GM12878 (cell line): ENCODE measurements around the gene LCAT. TPM values are rescaled to one million over a fixed set of nuclear protein-coding genes. Genes with fewer than 3 reads are reported as not detected.

Source experiments
- BCL11A ChIP-seq: IDR thresholded peaks from 2 replicates; pipeline ENCODE4 v1.6.1; 2011; ENCODE audit warnings: low read depth, low read length
- BCL3 ChIP-seq: IDR thresholded peaks from 2 replicates; pipeline ENCODE4 v1.6.1; 2011; ENCODE audit warnings: borderline replicate concordance, low read depth, mild to moderate bottlenecking, moderate library complexity, low read length; ENCODE audit not compliant: insufficient read depth, poor library complexity, severe bottlenecking
- BRCA1 ChIP-seq: IDR thresholded peaks from 2 replicates; pipeline ENCODE4 v1.6.1; 2011; ENCODE audit warnings: low read depth, low read length, improper control_type of control experiment
- CBX3 ChIP-seq: fragments of 200-600 bp; sonication (generic); IDR thresholded peaks from 2 replicates; pipeline ENCODE4 v1.6.1; 2016; ENCODE audit warnings: low read depth, borderline replicate concordance
- CREB1 ChIP-seq: IDR thresholded peaks from 2 replicates; pipeline ENCODE4 v1.6.1; 2012; ENCODE audit warnings: low read depth, mild to moderate bottlenecking, inconsistent platforms
- ESRRA ChIP-seq: IDR thresholded peaks from 2 replicates; pipeline ENCODE4 v1.6.1; 2012; ENCODE audit warnings: mild to moderate bottlenecking, low read length, improper control_type of control experiment
- FOXK2 ChIP-seq: fragments of 450-650 bp; IDR thresholded peaks from 2 replicates; pipeline ENCODE4 v1.6.1; 2017; ENCODE audit warnings: mild to moderate bottlenecking, moderate library complexity
- JUNB ChIP-seq: IDR thresholded peaks from 2 replicates; pipeline ENCODE4 v1.6.1; 2016; ENCODE audit warnings: antibody characterized with exemption, mild to moderate bottlenecking
- KDM1A ChIP-seq: fragments of 200-600 bp; sonication (generic); IDR thresholded peaks from 2 replicates; pipeline ENCODE4 v1.6.1; 2016; ENCODE audit warnings: borderline replicate concordance
- NFYB ChIP-seq: IDR thresholded peaks from 2 replicates; pipeline ENCODE4 v1.6.1; 2011; ENCODE audit warnings: low read depth, mild to moderate bottlenecking, low read length, improper control_type of control experiment, moderate library complexity; ENCODE audit not compliant: insufficient read depth
- NKRF ChIP-seq: fragments of 450-650 bp; conservative IDR thresholded peaks from 2 replicates; pipeline ENCODE4 v1.6.1; 2017; ENCODE audit warnings: mild to moderate bottlenecking, moderate library complexity
- NR2C1 ChIP-seq: fragments of 450-650 bp; IDR thresholded peaks from 2 replicates; pipeline ENCODE4 v1.6.1; 2017; ENCODE audit warnings: antibody characterized with exemption, mild to moderate bottlenecking, moderate library complexity
- PKNOX1 ChIP-seq: fragments of 450-650 bp; IDR thresholded peaks from 2 replicates; pipeline ENCODE4 v1.6.1; 2016; ENCODE audit warnings: mild to moderate bottlenecking
- RBBP5 ChIP-seq: fragments of 200-600 bp; sonication (generic); conservative IDR thresholded peaks from 2 replicates; pipeline ENCODE4 v1.6.1; 2016
- SMC3 ChIP-seq: IDR thresholded peaks from 2 replicates; pipeline ENCODE4 v1.6.1; 2011; ENCODE audit warnings: low read length, improper control_type of control experiment, borderline replicate concordance
- SUPT20H ChIP-seq: IDR thresholded peaks from 2 replicates; pipeline ENCODE4 v1.6.1; 2011; ENCODE audit warnings: low read depth, mild to moderate bottlenecking, low read length, moderate library complexity, borderline replicate concordance; ENCODE audit not compliant: control insufficient read depth
- ZNF24 ChIP-seq: fragments of 450-650 bp; IDR thresholded peaks from 2 replicates; pipeline ENCODE4 v1.6.1; 2017; ENCODE audit warnings: antibody characterized with exemption, mild to moderate bottlenecking
- polyA plus RNA-seq, 11 experiments: library from polyadenylated mRNA; depleted of rRNA in 4 of 11; unstranded in 6 of 11; stranded (reverse) in 5 of 11; fragments of >200 nt; fragmentation: Nextera tagmentation in 4 of 11; fragmentation: Illumina TruSeq in 1 of 11; extraction: Ambion mirVana in 4 of 11; extraction: Trizol in 1 of 11; gene quantifications; 1 replicate in 1 of 11; 2 replicates in 10 of 11; pipeline versions ENCODE4 v1.2.1 to v1.2.3, GENCODE V29; 2011 to 2016; ENCODE audit warnings: inconsistent platforms in 2 of 11, missing spikeins in 2 of 11, low read depth in 1 of 11
- total RNA-seq, 4 experiments: library from RNA; depleted of rRNA in 3 of 4; stranded (reverse); fragments of >200 nt in 3 of 4; fragmentation: Illumina TruSeq in 1 of 4; extraction: Trizol in 1 of 4; gene quantifications; 2 replicates each; pipeline versions ENCODE4 v1.2.1 to v1.2.3, GENCODE V29; 2013 to 2021
- TF ChIP-seq, protein P1 (sequence below): IDR thresholded peaks from 2 replicates; pipeline ENCODE4 v1.6.1; 2011; ENCODE audit warnings: mild to moderate bottlenecking, low read depth, low read length, moderate library complexity; ENCODE audit not compliant: insufficient replicate concordance
- TF ChIP-seq, protein P2 (sequence below): fragments of 150-350 bp; IDR thresholded peaks from 2 replicates; pipeline ENCODE4 v1.6.1; 2014; ENCODE audit warnings: mild to moderate bottlenecking, low read depth, low read length

Gene LCAT
- total and polyA plus RNA-seq, 10 of the 15 experiments (the other 5 are each of a cell fraction or from before 2014, with no cell fraction given), result 0.61 to 11.7 (median 3.3) TPM

GRCh38 chr16:67935402-67936123, 8.4 kb downstream of the LCAT start (continued):
- TF ChIP-seq, protein P1, sequence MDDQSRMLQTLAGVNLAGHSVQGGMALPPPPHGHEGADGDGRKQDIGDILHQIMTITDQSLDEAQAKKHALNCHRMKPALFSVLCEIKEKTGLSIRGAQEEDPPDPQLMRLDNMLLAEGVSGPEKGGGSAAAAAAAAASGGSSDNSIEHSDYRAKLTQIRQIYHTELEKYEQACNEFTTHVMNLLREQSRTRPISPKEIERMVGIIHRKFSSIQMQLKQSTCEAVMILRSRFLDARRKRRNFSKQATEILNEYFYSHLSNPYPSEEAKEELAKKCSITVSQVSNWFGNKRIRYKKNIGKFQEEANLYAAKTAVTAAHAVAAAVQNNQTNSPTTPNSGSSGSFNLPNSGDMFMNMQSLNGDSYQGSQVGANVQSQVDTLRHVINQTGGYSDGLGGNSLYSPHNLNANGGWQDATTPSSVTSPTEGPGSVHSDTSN, result peak; percentile 93
- TF ChIP-seq NKRF (peak; percentile 57; the same call in 1 of the 2 replicates), RBBP5 (no peak), FOXK2 (no peak), CREB1 (peak; percentile 67), CBX3 (no peak), SUPT20H (no peak), ESRRA (no peak), SMC3 (no peak), NR2C1 (no peak), BRCA1 (no peak), BCL3 (peak; percentile 85), PKNOX1 (peak; percentile 98), NFYB (0 out of 2 replicates have a peak, but pooled peaks have one; percentile 10), KDM1A (no peak), BCL11A (no peak), ZNF24 (no peak), JUNB (no peak)
- TF ChIP-seq, protein P2, sequence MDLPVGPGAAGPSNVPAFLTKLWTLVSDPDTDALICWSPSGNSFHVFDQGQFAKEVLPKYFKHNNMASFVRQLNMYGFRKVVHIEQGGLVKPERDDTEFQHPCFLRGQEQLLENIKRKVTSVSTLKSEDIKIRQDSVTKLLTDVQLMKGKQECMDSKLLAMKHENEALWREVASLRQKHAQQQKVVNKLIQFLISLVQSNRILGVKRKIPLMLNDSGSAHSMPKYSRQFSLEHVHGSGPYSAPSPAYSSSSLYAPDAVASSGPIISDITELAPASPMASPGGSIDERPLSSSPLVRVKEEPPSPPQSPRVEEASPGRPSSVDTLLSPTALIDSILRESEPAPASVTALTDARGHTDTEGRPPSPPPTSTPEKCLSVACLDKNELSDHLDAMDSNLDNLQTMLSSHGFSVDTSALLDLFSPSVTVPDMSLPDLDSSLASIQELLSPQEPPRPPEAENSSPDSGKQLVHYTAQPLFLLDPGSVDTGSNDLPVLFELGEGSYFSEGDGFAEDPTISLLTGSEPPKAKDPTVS, result no peak
